GM12878 (cell line): ENCODE data around the gene RGS14. TPM values are rescaled to one million over a fixed set of nuclear protein-coding genes. Genes with fewer than 3 reads are reported as not detected.

Experiments used
- CBFB ChIP-seq: IDR thresholded peaks from 2 replicates; pipeline ENCODE4 v1.6.1; 2016; ENCODE audit warnings: antibody characterized with exemption, low read depth
- CREM ChIP-seq: IDR thresholded peaks from 2 replicates; pipeline ENCODE4 v1.6.1; 2014; ENCODE audit warnings: antibody characterized with exemption, low read depth
- HDAC2 ChIP-seq: fragments of 200-600 bp; sonication (generic); IDR thresholded peaks from 2 replicates; pipeline ENCODE4 v1.6.1; 2017
- KAT2A ChIP-seq: conservative IDR thresholded peaks from 2 replicates; pipeline ENCODE4 v1.6.1; 2011; ENCODE audit warnings: low read depth, low read length; ENCODE audit not compliant: control insufficient read depth
- LARP7 ChIP-seq: fragments of 450-650 bp; IDR thresholded peaks from 2 replicates; pipeline ENCODE4 v1.6.1; 2017; ENCODE audit warnings: mild to moderate bottlenecking
- MYC ChIP-seq: IDR thresholded peaks from 2 replicates; pipeline ENCODE4 v1.6.1; 2011; ENCODE audit warnings: mild to moderate bottlenecking, low read length, moderate library complexity, inconsistent platforms; ENCODE audit not compliant: insufficient read depth, insufficient replicate concordance, insufficient read length, severe bottlenecking
- NFIC ChIP-seq: IDR thresholded peaks from 2 replicates; pipeline ENCODE4 v1.6.1; 2012; ENCODE audit warnings: low read depth, mild to moderate bottlenecking, inconsistent platforms, low read length, moderate library complexity
- NFYB ChIP-seq: IDR thresholded peaks from 2 replicates; pipeline ENCODE4 v1.6.1; 2011; ENCODE audit warnings: low read depth, mild to moderate bottlenecking, low read length, improper control_type of control experiment, moderate library complexity; ENCODE audit not compliant: insufficient read depth
- NKRF ChIP-seq: fragments of 450-650 bp; conservative IDR thresholded peaks from 2 replicates; pipeline ENCODE4 v1.6.1; 2017; ENCODE audit warnings: mild to moderate bottlenecking, moderate library complexity
- POLR2AphosphoS5 ChIP-seq: IDR thresholded peaks from 2 replicates; pipeline ENCODE4 v1.6.1; 2011; ENCODE audit warnings: mild to moderate bottlenecking, low read length, inconsistent platforms
- RAD21 ChIP-seq: IDR thresholded peaks from 2 replicates; pipeline ENCODE4 v1.6.1; 2011; ENCODE audit warnings: mild to moderate bottlenecking, low read depth, low read length, moderate library complexity; ENCODE audit not compliant: insufficient read depth
- RAD51 ChIP-seq: fragments of 450-650 bp; IDR thresholded peaks from 2 replicates; pipeline ENCODE4 v1.6.1; 2016; ENCODE audit warnings: moderate library complexity, mild to moderate bottlenecking, inconsistent platforms
- RBBP5 ChIP-seq: fragments of 200-600 bp; sonication (generic); conservative IDR thresholded peaks from 2 replicates; pipeline ENCODE4 v1.6.1; 2016
- RCOR1 ChIP-seq: conservative IDR thresholded peaks from 2 replicates; pipeline ENCODE4 v1.6.1; 2012; ENCODE audit warnings: low read depth, low read length, improper control_type of control experiment
- RELA ChIP-seq: fragments of 450-650 bp; IDR thresholded peaks from 2 replicates; pipeline ENCODE4 v1.8.0; 2014; ENCODE audit warnings: borderline replicate concordance; ENCODE audit not compliant: partially characterized antibody
- SMAD5 ChIP-seq: IDR thresholded peaks from 2 replicates; pipeline ENCODE4 v1.6.1; 2016; ENCODE audit warnings: antibody characterized with exemption, low read depth
- TAF1 ChIP-seq: IDR thresholded peaks from 2 replicates; pipeline ENCODE4 v1.6.1; 2011; ENCODE audit warnings: mild to moderate bottlenecking, low read depth, low read length, borderline replicate concordance
- YY1 ChIP-seq: IDR thresholded peaks from 2 replicates; pipeline ENCODE4 v1.6.1; 2011; ENCODE audit warnings: low read depth, mild to moderate bottlenecking, low read length
- ZBTB11 ChIP-seq: fragments of 450-650 bp; formaldehyde crosslinking; IDR thresholded peaks from 2 replicates; pipeline ENCODE4 v1.5.0; 2022; ENCODE audit warnings: mild to moderate bottlenecking, missing genetic modification characterization
- ZBTB4 ChIP-seq: fragments of 450-650 bp; formaldehyde crosslinking; IDR thresholded peaks from 2 replicates; pipeline ENCODE4 v1.4.0; 2022; ENCODE audit warnings: mild to moderate bottlenecking, moderate library complexity
- ZNF384 ChIP-seq: IDR thresholded peaks from 2 replicates; pipeline ENCODE4 v1.6.1; 2012; ENCODE audit warnings: low read depth, mild to moderate bottlenecking, low read length, improper control_type of control experiment, borderline replicate concordance
- polyA plus RNA-seq, 11 experiments: library from polyadenylated mRNA; depleted of rRNA in 4 of 11; unstranded in 6 of 11; stranded (reverse) in 5 of 11; fragments of >200 nt; fragmentation: Nextera tagmentation in 4 of 11; fragmentation: Illumina TruSeq in 1 of 11; extraction: Ambion mirVana in 4 of 11; extraction: Trizol in 1 of 11; gene quantifications; 1 replicate in 1 of 11; 2 replicates in 10 of 11; pipeline versions ENCODE4 v1.2.1 to v1.2.3, GENCODE V29; 2011 to 2016; ENCODE audit warnings: inconsistent platforms in 2 of 11, missing spikeins in 2 of 11, low read depth in 1 of 11
- total RNA-seq, 4 experiments: library from RNA; depleted of rRNA in 3 of 4; stranded (reverse); fragments of >200 nt in 3 of 4; fragmentation: Illumina TruSeq in 1 of 4; extraction: Trizol in 1 of 4; gene quantifications; 2 replicates each; pipeline versions ENCODE4 v1.2.1 to v1.2.3, GENCODE V29; 2013 to 2021

RGS14 gene
- total and polyA plus RNA-seq, 10 of the 15 experiments (the other 5 are each of a cell fraction or from before 2014, with no cell fraction given), result 0.19 to 88.7 (median 54.8) TPM

GRCh38 chr5:177351392-177352329, 6.1 kb upstream of the RGS14 start, which contains the start of gene LMAN2 (continued):
- TF ChIP-seq NKRF (peak; percentile 89; the same call in 1 of the 2 replicates), RELA (peak; percentile 58), RCOR1 (no peak), ZBTB4 (no peak), RBBP5 (0 out of 2 replicates have a peak, but pooled peaks have one; percentile 78), CREM (peak; percentile 76; the same call in 1 of the 2 replicates), RAD51 (no peak), CBFB (peak; percentile 76; the same call in 1 of the 2 replicates), MYC (peak; percentile 58), RAD21 (no peak), ZBTB11 (CRISPR knock-in tag) (peak; percentile 91), TAF1 (peak; percentile 90), LARP7 (peak; percentile 88), ZNF384 (0 out of 2 replicates have a peak, but pooled peaks have one; percentile 25), HDAC2 (peak; percentile 99), KAT2A (no peak), NFYB (peak; percentile 100), SMAD5 (peak; percentile 75), POLR2AphosphoS5 (peak; percentile 87), NFIC (no peak), YY1 (peak; percentile 96)
